CD4-positive, alpha-beta T cell treated with Interleukin-4 for 1 hour (primary cell): Measurements from ENCODE around the gene CNKSR3.
A peak's percentile ranks its signal among the peaks of the same experiment; 100 is the strongest.

Experiments
- DNase-seq, 2 donors: peaks; one replicate each; pipeline ENCODE4 v3.0.0-alpha.2; 2020 to 2022

The CNKSR3 gene

DNA sequence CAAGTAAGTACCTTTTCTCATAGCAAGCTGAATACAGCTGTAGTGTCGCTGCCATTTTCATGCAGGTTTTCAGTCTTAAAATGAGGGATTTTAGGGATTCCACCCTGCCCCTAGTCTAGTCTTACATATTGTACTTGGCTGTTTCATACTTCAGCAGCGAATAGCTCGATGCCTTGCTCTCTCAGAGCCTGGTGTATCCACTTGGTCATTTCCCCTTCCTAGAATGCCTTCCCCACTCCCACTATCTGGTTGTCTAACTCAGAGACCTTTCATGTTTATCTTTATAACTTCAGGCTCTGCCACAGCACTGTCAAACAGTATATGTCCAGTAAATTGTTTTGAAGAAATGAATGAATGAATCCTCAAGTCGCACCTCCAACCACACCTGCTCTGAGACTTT is 132.8 kb downstream of the CNKSR3 start:
- DNase-seq: no peak

DNA sequence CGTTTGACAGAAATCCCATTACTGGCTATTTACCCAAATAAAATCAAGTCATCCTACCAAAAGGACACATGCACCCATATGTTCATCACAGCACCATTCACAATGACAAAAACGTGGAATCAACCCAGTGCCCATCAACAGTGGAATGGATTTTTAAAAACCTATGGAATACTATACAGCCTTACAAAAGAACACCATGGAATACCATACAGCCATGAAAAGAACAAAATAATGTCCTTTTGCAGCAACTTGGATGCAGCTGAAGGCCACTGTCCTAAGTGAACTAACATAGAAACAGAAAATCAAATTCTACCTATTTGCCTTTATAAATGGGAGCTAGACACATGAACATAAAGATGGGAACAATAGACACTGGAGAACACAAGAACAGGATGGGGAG is 136.5 kb downstream of the CNKSR3 start:
- DNase-seq: no peak

DNA sequence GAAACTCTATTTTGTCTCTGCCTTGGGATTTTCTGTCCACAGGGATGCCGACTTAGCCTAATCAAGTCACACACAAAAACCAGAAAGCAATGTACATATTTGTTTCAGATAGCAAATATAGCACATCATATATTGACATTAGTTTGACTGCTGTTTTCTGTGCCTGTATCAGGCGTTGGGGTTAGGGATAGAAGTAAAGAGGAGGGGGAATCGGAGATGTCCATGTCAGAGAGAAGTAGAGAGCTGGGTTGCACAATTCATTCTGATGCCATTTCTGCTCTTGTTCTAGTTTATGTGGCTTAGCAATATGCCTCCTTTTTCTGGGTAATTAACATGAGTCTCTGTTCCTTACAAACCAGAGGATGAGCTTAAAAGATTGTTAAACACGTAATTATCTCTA is 139.2 kb downstream of the CNKSR3 start:
- DNase-seq: no peak

DNA sequence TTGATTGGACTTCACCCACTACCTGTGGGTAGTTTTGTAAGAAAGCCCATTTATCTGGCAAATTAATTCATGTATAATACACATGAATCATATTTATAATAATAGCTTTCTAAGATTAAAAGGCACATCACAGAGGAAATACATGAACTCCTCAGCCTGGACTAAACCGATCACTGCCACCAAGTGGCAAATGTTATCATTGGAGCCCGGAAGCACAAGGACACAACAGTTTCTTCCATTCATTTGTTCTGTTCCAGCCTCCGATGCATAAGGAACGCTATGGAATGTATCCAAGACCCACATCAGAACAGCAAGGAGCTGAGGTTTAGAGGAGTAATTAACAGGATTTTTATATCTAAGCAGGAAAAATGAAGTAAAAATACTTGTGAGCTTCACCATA is 139.9 kb downstream of the CNKSR3 start:
- peak; percentile 19 to 20 for DNase-seq

DNA sequence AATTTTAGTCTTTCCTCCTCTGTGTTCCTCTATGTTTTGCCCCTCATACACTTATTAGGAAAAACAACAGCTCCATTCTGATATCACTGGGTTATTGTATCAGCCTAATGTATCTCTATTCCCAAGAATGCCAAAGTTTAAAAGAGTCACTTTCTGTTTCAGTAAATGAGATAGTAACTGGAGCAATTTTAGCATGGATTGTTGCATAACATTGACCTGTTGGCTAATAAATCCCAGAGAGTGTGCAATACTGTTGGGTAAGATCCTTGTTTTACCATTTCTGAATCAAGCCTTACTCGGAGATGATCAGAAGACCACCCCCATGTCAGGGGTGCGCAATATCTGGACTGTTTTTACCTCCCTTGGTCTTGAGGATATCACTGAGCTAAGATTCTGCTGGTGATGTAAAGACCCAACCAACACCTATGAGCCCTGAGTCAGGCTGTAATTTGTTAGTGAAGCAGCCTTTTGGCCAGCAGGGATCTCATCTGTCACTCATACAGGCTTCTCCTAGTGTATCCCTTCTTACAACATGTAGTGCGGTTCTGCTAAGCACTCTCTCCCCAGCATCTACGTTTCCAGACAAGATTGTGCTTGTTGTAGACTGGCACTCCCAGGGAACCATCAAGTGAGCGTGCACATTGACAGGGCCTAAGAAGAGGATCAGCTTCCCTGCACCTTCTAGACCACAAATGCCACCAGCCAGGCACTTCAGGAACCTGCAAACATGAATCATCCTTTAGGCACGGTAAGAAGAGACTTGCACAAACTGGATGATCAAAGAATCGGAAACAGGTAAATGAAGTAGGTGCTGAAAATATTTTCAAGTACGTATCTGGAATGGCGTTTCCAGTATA is 142.4 kb downstream of the CNKSR3 start:
- no peak for DNase-seq

DNA sequence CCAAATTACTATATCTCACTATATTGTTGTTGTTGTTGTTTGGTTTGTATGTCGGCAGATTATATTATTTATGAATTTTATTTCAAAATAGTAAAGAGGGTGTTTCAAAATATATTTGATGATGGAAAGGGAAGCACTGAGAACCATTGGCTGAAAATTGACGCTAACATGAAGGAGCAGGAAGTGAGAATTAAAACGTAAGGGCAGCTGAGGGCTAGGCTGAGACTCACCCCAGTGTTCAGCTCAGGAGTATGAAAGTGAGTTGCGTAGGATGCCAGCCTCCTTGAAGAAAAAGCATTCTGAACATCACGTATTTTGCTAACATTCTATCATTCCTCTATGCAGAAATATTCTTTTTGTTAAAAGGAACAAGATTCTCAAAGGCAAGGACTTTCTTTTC is 143.1 kb downstream of the CNKSR3 start:
- DNase-seq: no peak

DNA sequence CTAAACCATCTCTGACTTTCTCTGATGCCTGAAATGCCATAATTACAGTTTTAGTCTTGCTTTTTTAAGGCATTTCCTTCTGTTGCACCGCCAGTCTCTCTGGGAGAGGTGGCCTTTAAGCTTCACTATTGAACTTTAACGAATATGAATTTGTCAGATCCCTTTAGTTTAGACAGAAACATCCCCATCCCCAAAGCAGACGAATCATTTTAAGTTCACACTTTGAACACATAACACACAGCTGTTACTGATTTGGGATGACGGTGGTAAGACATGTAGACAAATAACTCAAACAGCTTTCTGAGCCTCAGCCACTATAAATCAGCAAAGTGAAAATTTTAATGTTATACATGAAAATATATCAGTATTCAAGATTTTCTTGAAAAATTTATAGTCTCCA is 146.7 kb downstream of the CNKSR3 start:
- DNase-seq: no peak

DNA sequence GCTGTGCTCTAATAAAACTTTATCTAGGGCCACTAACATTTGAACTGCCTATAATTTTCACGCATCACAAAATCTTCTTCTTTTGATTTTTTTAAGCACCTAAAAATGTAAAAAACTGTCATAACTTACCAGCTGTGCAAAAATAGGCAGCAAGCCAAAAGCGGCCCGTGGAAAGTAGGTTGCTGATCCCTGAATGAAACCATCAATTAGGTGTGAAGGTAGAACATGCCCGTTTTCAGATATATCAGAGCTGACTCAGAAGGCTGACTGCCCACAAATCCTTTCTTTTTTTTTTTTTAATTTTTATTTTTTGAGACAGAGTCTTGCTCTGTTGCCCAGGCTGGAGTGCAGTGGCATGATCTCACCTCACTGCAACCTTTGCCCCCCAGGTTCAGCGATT is 149.0 kb downstream of the CNKSR3 start:
- no peak for DNase-seq

DNA sequence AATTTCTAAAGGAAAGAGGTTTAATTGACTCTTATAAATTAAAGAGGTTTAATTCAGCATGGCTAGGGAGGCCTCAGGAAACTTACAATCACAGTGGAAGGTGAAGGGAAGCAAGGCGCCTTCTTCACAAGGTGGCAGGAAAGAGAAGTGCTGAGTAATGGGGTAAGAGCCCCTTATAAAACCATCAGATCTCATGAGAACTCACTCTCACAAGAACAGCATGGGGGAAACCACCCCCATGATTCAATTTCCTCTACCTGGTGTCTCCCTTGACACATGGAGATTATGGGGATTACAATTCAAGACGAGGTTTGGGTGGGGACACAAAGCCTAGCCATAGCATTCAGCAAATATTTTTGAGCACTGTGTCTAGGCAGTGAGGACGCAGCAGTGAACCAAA is 150.0 kb downstream of the CNKSR3 start:
- DNase-seq: no peak

DNA sequence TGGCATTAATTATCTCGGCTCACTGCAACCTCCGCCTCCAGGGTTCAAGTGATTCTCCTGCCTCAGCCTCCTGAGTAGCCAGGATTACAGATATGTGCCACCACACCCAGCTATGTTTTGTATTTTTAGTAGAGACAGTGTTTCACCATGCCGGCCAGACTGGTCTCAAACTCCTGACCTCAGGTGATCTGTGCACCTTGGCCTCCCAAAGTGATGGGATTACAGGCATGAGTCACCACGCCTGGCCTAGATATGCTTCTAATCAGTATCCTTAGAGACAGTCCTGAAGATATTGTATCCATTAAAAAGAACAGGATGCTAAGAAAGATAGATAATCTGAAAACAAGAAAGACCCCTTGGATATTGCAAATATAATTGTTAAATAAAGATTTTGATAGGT is 150.8 kb downstream of the CNKSR3 start:
- DNase-seq: no peak

DNA sequence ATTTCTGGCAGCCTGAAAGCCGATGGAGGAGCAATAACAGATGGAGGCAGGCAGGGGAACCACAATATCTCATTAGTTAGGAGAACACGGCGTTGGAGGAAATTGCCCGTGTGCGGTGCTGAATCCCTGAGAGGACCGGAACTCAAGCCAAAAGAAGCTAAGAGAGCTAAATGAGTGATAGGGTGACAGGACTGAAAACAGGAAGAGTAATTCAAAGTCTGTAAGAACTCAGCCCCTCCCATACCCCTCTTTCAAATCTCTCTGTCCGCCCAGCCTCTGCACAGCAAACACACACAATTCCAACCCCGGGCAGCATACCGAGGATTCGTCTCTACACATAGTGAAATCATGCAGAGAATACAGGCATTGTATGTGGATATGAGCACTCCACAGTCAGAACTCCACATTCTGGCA is 151.3 kb downstream of the CNKSR3 start:
- DNase-seq: no peak

DNA sequence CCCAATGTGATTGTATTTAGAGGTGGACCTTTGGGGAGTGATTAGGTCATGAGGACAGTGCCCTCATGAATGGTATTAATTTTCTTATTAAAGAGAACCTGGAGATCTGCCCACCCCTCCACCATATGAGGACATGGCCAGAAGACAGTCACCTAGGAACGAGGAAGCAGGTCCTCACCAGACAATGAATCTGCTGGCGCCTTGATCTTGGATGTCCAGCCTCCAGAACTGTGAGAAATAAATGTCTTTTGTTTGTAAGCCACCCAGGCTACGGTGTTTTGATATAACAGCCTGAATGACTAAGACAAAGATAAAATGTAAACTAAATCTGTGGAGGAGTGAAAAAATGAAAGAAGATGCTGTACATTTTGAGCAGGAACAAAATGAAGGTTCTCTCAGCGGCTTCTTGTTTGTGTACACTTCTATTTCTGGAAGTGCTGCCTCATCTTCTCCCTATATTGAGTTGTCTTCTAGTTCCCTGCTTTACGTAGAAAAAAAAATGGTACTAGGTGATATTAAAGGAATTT is 152.4 kb downstream of the CNKSR3 start:
- DNase-seq: no peak

DNA sequence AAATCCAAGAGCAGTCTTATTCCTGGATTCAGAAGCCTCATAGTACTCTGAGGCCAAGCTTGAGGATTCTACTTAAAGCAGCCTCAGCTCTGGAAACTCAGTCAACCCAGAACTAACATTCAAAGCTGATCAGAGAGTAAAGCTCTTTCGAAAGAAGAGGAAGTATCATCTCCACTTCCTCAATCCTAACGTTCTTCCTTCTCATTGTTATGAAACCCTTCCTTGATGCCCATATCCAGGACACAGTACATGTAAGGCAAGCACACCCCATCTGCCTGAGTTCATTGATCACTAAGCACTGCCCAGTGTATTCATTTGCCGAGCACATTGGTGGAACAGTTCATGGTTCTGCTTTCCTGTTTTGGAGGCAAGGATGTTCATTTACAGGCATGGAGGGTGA is 153.8 kb downstream of the CNKSR3 start, which contains the start of gene IPCEF1:
Gene IPCEF1, minus strand, starts transcription at position 114 of the 400 bp plus-strand sequence. CDS start 90,856 bp downstream, outside the sequence.
- DNase-seq: no peak

DNA sequence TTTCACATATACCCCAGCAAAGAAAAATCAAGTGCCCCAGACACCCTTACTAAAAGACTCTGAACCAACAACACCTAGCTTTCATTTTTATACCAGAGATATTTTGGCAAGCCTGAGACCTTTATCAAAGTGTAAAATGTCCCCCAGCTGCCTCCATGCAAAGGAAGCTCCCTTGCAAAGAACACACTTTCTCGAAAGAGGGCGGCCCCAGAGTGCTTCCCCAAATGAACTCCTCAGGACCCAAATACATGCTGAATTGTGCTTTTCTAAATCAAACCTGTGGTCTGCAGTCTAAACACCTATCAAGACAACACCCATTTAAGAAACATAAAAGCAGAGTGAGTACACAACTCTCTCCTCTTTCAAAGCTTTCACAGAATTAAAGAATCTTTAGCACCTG is 154.4 kb downstream of the CNKSR3 start:
- DNase-seq: no peak

DNA sequence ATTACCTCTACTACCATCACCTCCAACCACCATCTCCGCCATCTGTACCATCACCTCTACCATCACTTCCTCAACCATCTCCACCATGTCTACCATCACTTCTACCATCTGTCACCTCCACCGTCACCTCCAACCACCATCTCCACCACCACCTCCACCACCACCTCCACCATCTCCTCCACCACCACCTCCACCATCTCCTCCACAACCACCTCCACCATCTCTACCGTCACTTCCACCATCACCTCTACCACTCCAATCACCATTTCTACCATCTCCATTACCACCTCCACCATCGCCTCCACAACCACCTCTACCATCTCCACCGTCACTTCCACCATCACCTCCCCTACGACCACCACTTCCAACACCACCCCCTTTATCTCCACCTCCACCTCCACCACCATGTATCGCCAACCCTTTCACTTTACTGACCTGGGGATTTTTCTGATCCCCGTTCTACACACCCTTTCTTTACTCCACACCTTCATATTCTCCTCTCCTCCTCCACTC is 156.2 kb downstream of the CNKSR3 start:
- DNase-seq: no peak

DNA sequence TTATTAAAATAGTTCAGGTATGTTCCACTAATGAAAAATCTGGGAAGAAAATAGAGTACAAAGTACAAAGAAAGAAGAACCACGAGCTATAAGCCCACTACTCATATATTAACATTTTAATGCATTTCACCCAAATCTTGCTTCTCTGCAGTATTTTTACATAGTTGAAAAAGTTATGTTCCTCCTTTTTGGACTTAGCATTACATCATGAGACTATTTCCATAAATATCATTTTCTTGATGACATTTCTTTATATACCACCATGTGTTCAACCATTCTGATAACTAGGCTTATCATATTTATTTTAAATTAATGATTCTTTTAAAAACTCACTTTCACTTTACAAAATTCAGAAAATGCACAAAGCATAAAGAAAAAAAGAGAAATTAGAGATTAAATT is 156.9 kb downstream of the CNKSR3 start:
- DNase-seq: no peak

DNA sequence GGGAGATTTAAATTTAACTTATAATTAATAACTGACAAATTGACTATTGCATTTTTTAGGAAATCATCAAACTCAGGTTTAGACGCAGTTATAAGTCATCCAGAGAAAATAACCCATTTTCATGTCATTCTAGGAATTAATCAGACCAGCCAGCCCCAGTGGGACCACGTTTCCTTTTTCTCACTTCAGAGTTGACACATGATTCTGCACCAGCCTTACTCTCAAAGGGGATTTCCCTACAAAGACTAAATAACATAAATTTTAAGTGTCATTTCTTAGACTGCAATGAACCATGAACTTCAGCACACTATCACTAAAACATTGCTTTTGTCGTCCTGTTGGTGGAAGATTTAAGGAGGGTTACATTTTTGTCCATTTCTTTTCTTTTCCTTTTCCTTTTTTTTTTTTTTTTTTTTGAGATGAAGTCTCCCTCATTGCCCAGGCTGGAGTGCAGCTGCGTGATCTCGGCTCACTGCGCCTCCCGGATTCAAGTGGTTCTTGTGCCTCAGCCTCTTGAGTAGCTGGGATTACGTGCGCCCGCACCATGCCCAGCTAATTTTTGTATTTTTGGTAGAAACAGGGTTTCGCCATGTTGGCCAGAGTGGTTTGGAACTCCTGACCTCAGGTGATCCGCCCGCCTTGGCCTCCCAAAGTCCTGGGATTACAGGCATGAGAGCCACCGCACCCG is 157.4 kb downstream of the CNKSR3 start:
- no peak for DNase-seq

DNA sequence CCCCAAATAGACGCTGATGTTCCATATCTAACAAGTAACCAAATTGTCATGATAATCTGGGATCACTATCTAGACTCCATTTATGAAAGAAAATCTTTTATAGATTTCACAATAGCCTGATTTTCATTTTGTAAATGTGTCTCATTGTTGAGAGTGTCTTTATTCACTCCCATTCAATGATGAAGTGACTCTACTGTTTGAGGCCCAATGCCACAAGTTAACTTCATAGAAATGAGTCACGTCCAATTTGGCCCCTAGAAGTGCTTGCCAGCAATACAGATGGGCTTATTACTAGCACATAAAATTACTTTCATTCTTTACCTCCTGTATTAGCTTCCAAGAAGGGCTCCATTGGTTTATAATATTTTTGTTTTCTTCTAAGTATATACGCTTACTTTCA is 160.2 kb downstream of the CNKSR3 start:
- no peak for DNase-seq

DNA sequence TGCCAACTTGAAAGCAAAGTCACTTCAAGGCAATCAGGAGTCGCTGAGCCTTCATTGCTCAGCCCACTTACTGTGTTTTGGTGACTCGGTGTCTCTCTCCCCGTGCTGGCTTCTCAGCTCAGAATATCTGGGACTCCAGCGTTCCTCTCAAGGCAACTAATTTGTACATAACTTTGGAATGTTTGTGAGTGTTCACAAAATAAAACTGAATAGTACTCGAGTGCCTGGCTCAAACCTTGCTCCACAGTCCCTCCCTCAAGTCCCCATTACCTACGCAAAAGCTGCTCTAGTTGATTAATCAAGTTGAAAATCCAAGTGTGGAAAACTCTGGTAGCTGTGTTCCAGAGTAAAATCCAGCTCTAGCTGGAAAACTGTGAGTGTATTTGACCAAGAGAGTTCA is 162.5 kb downstream of the CNKSR3 start:
- DNase-seq: no peak

DNA sequence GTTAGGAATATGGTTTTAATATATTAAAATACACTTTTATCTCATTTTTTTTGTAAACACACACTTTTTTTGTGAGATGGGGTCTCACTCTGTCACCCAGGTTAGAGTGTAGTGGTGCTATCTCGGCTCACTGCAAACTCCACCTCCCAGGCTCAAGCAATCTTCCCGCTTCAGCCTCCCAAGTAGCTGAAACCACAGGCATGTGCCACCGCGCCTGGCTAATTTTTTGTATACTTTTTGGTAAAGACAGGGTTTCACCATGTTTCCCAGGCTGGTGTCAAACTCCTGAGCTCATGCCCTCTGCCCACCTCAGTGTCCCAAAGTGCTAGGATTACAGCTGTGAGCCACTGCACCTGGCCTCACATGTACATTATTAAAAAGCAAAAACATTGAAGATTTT is 164.7 kb downstream of the CNKSR3 start:
- DNase-seq: no peak

DNA sequence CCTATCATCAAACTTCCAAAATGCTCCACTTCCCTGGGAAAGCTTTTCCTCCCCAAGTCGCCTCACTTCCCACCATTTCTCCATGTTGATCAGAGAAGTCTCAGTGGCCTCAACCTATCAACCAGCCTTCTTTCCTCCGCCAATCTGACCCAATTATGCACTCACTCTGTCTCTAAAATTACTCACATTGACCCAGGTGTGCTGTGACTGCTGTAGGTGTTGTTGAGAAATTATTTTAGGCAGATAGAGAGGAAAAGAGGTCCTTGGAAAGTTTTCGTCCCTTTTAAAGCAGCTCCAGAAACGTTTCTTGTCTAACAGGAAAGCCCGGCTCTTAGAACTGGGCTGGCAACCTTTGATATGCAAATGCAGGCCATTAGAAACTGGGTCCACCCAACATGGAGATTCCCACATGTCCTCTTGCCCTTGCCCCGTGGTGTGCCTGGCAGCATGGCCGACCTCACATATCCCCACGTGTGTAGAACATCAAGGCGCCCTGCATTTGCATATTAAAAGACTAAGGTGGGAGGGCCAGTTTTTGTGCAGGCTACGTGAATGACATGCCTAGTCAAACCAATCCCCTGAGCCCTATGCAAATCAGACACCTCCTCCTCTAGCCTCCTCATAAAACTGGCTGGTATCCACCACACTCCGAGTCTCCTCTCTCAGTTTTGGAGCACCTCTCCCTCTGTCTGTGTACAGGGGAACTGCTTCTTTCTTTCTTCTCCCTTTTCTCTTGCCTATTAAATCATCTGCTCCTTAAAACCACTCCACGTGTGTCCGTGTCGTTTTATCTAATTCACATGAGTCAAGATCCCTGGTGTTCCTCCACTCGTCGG is 166.8 kb downstream of the CNKSR3 start:
- DNase-seq: peak in 1 of 2 donors; percentile 5

DNA sequence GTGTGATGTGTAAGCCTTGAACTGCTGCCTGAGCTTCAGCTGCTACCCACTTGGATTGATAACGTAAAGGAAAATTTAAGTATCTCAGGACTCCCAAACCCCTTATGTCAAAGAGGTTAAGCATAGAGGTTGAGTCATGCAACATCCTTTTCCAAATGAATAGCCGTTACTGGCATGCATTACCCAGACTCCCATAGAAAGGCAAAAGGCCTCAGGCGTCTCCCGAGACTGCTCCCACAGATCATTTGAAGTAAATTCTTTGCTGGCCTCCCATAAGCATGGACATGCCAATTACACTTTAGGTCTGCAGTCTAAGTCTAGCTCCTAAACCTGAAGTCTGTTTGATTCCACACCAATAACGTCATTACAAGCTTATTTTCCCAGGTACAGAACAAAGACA is 168.6 kb downstream of the CNKSR3 start:
- DNase-seq: no peak

DNA sequence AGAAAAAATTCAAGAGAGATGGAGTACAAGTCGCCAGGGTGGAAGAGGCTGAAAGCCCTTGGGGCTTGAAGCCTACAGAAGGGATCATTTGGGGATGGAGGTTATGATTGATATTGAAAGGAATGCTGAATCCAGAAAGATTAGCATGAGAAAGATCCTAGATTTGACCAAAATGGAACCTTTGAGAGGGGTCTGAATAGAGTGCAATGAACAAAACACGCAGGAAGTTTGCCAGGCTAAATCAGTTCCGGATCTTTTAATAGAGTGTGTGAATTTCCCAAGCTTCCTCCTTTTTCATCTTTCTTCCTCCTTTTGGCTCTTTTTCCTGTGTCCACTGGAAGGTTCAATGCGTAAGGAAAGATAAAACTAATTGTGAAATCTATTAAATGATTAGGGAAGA is 169.1 kb downstream of the CNKSR3 start:
- no peak for DNase-seq
